ENCODE results near the gene LILRB5.

DNA sequence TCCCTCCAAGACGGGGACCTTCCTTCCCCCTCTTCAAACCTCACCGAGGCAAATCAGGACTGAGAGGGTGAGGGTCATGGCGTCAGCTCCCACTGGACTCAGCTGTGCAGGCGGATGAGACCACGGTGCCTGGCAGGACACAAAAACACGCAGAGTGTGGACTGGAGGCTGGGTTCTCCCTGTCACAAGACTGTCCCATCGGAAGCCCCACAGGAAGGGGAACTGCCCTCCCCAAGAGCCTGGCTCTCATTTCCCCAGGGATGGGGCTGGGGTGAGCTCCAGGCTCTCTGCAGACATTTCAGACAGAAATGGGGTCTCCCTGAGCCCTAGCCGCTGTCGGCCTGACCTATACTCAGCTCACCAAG, at the start of gene LILRB5:
- TF ChIP-seq CTCF (IDR thresholded peaks at IDR 0.05) (no peak), EZH2 (IDR thresholded peaks at IDR 0.05) (no peak), EZH2phosphoT487 (IDR thresholded peaks at IDR 0.05) (no peak)
